HG03025 (cell line): ENCODE results near the gene CRISPLD2.

ENCODE experiments used
- ATAC-seq: cut with Tn5 transposase; IDR thresholded peaks from one replicate; pipeline ENCODE4 v1.9.1; 2021; ENCODE audit warnings: mild to moderate bottlenecking, moderate library complexity; ENCODE audit not compliant: unreplicated experiment, low FRiP score

Gene CRISPLD2

DNA sequence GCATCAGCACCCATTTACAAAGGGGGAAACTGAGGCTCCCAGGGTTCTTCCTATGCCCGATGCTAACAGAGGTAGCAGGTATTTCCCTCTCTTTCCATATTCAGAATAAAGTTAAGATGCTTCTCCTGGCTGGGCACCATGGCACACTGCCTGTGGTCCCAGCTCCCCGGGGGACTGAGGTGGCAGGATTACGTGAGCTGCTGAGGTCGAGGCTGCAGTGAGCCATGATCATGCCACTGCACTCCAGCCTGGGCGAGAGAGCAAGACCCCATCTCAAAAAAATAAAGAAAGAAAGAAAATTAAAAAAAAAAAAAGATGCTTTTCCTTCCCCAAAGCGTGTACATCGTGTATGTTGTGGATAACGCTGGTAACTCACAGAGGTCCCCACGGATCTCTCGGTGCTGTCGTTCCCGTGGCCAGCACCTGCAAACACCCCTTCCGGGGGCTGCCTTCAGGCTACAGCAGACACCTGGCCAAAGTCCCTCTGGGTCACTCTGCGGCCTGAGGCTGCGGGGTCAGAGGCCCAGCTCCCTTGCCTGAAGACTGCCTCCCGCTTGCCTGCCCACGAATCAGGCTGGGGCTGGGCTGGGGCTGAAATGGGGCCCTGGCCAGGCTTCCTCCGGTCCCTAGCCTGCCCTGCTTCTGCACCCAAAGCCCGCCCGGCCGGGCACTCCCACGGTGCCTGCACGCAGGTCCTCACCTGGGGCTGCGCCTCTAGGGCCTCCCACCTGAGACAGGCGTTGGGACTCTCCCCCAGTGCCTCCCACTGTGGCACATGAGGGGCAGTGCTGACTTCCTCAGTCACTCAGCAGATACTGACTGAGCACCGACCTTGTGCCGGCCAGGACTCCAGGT is 128.4 kb downstream of the CRISPLD2 start:
- ATAC-seq, result no peak

DNA sequence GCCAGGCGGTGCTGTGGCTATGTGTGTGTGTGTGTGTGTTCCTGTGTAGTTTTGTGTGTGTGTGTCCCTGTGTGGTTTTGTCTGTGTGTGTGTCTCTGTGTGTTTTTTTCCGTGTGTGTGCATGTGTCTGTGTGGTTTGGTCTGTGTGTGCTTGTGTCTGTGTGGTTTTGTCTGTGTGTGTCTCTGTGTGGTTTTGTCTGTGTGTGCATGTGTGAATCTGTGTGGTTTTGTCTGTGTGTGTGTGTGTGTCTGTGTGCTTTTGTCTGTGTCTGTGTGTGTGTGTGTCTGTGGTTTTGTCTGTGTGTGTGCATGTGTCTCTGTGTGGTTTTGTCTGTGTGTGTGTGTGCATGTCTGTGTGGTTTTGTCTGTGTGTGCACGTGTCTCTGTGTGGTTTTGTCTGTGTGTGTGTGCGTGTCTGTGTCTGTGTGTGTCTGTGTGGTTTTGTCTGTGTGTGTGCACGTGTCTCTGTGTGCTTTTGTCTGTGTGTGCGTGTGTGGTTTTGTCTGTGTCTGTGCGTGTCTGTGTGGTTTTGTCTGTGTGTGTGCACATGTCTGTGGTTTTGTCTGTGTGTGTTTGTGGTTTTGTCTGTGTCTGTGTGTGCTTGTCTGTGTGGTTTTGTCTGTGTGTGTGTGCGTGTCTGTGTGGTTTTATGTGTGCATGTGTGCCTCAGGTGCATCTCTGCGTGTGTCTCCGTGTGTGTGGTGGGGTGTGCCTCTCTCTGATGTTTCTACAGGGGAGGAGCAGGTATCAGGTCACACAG is 129.2 kb downstream of the CRISPLD2 start:
- ATAC-seq, result no peak

DNA sequence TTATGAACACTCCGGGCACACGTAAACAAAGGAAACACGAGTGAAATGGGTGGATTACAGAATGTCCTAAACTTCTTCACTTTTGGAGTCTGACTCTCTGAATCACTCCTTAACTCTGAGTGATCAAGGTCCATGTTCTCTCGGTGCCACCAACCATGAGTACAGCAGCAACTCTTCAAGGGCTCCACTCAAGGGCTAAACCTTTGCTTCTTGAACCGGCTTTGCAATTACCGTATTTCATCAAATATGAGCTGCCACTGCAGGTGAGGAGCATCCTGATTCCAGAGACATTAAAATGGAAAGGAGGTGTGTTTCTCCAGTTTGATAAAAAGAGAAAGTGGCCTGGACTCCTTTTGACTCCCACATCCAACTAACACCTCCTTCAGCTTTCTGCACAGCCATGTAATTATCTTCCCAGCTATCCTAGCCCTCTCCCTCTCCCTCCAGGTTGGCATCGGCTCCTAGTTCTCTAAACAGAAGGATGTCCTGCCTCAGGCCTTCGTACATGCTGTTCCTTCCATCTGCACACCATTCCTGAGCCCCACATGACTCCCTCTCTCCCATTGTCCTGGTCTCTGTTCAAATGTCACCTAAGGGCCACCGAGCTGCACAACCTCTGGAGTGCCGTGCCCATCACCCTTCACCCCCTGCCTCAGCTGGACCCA is 130.1 kb downstream of the CRISPLD2 start:
- ATAC-seq, result no peak

DNA sequence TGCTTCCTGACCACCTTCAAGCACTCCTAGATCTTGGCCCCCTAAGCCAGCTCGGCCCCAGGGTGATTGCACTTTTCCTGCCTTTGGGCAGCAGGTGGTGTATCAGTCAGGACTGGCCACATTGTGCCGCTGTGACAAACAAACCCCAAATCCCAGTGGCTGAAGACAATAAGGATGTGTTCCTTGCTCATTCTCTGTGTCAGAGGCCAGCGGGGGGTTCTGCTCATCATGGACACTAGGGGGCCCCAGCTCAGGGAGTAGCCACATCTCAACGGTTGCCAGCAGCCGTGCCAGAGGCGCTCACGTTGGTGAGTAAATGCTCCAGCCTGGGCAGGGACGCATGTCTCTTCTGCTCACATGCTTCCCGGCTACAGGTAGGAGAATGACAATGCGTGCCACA is 131.1 kb downstream of the CRISPLD2 start:
- no peak for ATAC-seq

DNA sequence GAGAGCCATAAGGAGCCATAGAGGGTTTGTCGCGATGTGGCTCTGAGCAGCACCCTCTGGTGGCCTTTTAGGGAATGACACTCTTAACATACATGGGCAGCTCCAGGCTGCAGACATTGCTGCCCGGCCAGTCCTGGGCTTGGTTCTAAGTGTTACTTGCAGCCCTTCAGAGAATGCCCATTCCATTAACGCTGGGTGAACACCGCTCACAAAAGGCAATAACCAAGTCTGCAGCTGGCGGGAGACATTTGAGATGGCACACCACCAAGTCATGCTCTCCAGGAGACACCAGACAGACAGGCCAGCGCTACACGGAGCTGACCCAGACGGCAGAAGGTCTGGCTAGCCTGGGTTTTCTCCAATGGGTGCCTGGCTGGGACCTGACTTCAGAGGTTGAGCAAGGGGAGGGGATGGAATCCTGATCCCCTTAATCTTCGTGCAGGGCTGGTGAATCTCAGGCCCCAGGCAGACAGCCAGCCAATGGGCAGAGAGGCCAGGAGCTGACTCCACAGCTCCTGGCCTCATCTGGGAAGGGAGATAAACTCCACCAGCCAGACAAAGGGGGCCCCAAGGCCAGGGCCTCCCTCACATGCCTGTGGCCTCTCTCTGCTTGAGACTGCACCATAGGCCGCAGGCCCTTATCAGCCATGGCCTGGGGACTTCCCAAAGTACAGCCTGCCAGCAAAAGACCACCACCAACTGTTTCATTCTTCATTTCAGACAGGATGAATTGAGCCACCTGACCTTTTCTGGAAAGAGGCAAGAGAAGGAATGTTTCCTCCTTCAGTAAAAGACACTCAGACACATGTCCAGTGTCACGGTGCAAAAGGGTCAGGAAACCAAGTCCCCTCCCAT is 132.8 kb downstream of the CRISPLD2 start:
- ATAC-seq, result no peak

DNA sequence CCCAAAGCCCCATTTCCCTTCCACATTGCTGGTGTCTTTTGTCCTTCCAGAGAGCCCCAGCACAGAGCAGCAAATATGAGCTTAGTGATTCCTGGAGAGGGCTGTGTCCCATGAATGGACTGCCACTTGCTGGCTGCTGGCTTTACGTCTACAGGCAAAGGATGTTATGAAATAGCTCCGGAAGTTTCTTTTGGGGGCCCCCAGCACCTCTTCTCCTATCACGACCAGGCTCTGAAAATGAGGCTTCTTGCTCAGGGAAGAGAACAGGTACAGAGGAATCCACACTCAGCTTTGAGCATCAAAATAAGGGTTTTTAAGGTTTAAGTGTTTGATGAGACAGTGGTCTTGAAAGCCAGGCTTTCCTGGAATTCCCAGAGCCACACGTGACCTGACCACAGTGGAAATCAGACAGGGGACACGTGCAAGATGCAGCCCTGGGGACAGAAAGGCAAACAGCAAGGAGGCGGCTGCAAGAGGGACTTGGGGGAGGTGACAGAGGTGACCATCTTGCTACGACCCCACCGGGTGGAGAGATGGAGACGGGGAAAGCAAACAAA is 133.5 kb downstream of the CRISPLD2 start:
- no peak for ATAC-seq

DNA sequence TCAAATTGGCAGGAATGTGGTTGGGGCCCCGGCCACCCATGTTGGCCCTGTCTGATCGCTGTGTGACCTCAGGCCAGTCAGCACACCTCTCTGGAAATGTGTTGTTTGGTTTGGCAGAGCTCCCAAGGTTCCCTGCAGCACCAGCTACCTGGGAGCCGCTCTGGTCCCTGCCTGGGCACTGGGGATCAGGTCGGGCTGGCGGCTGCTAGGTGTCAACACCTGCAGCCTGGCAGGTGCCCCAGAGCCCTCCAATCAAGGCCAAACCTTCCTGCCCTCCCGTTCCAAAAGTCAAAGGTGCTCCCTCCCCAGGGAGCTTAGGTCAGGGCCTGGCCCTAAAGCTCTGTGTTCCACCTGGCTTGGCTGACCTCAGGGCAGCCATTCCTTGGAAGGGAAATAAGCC is 135.6 kb downstream of the CRISPLD2 start:
- ATAC-seq, result no peak

DNA sequence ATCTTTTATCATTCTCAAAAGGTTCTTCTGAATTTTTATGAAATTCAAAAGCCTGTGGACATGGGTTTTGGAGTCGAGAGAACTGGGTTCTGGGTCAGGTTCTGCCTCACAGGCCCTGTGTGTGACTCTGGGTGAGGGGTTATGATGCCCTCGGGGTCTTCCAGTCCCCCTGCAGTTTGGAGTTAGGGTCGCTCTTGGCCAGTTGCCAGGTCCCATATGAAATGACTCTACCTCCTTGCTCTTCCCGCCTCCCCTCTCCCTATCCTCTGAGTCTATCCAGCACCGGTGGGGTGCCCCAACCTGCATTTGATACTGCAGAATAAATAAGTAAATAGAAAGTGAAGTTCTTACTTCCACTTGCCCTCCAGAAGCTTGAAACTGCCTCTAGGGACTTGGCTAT is 137.4 kb downstream of the CRISPLD2 start:
- no peak for ATAC-seq

DNA sequence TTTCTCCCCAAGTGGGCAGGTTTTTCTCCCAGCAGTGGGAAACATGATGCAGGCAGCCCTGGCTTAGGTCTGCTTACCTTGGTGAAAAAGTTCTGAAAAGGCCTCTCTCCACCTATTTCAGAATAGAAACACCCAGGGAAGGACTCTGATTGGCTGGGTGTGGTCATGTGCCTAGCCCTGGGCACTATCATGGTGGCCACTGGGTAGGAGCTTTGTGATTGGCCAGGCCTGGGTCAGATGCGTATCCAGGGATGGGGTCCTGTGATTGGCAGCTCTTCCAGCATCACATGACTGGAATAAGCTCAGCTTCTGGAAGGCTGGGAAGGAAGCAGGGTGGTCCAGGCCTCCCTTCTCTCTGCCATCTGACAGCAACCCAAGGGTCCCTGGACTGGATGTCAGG is 138.0 kb downstream of the CRISPLD2 start:
- ATAC-seq, result no peak
